ENCODE results near the gene LAMTOR2. TPM values are rescaled to one million over a fixed set of nuclear protein-coding genes. Genes with fewer than 3 reads are reported as not detected.
"Not testable (repeated sequence)": the region's sequence is repeated elsewhere in the genome, so short reads cannot be mapped to it uniquely, and the experiment has no call there.

Gene LAMTOR2
- total and polyA plus RNA-seq, 2 experiments from 2014 or later, result 67.3 to 108 TPM

GRCh38 chr1:156033011-156033410 lies 21.6 kb upstream of the LAMTOR2 start (continued):
- TF ChIP-seq ZNF462 (CRISPR knock-in tag; IDR thresholded peaks at IDR 0.05) (no peak), ZNF114 (CRISPR knock-in tag; IDR thresholded peaks at IDR 0.05) (no peak), POLR2AphosphoS5 (IDR thresholded peaks at IDR 0.05; ENCODE audit: low read depth) (no peak), JUNB (IDR thresholded peaks at IDR 0.05; ENCODE audit: unreplicated experiment) (no peak), STAT1 (IDR thresholded peaks at IDR 0.05; ENCODE audit: unreplicated experiment) (no peak), ZNF331 (CRISPR knock-in tag; IDR thresholded peaks at IDR 0.05; ENCODE audit: low read depth) (no peak), CREB1 (CRISPR knock-in tag; IDR thresholded peaks at IDR 0.05; ENCODE audit: low read depth) (no peak)

- not testable (repeated sequence) for H3K4me2 ChIP-seq; H3K4me3 ChIP-seq; ATAC-seq; H2AFZ ChIP-seq; H3K79me2 ChIP-seq (replicated peaks; ENCODE audit: insufficient read depth); H3K27me3 ChIP-seq (ENCODE audit: insufficient read depth); H3K4me3 Mint-ChIP-seq; H3K36me3 ChIP-seq (ENCODE audit: insufficient read depth); H3F3A ChIP-seq (replicated peaks; ENCODE audit: low read depth); H4K20me1 ChIP-seq (replicated peaks; ENCODE audit: insufficient read depth); H3K27ac Mint-ChIP-seq; DNase-seq (ENCODE audit: low spot score); H3K9me3 Mint-ChIP-seq; H3K4me1 Mint-ChIP-seq; H3K9me2 ChIP-seq (ENCODE audit: insufficient read depth); H3K27me3 Mint-ChIP-seq (ENCODE audit: insufficient read depth, low read depth, poor library complexity); H3K4me1 ChIP-seq (ENCODE audit: insufficient read depth)
- H3K36me3 Mint-ChIP-seq (ENCODE audit: low read depth), result peaks cover 24% of the 10 kb centered on the region
- 0 out of 2 replicates have a peak overlapping the region, but pooled peaks have one; percentile 55 for H3K27ac ChIP-seq (ENCODE audit: low read depth)
Observed at GRCh38 chr1:156034991-156035390, 19.6 kb upstream of the LAMTOR2 start.
